NCI-H1048 (cell line): ENCODE results near the gene RIMBP2.
"Not testable (repeated sequence)": the region's sequence is repeated elsewhere in the genome, so short reads cannot be mapped to it uniquely, and the experiment has no call there.

Experiments used
- DNase-seq: peaks from one replicate; lab custom pipeline; 2025; lab: John Stamatoyannopoulos, UW

The RIMBP2 gene, protein sequence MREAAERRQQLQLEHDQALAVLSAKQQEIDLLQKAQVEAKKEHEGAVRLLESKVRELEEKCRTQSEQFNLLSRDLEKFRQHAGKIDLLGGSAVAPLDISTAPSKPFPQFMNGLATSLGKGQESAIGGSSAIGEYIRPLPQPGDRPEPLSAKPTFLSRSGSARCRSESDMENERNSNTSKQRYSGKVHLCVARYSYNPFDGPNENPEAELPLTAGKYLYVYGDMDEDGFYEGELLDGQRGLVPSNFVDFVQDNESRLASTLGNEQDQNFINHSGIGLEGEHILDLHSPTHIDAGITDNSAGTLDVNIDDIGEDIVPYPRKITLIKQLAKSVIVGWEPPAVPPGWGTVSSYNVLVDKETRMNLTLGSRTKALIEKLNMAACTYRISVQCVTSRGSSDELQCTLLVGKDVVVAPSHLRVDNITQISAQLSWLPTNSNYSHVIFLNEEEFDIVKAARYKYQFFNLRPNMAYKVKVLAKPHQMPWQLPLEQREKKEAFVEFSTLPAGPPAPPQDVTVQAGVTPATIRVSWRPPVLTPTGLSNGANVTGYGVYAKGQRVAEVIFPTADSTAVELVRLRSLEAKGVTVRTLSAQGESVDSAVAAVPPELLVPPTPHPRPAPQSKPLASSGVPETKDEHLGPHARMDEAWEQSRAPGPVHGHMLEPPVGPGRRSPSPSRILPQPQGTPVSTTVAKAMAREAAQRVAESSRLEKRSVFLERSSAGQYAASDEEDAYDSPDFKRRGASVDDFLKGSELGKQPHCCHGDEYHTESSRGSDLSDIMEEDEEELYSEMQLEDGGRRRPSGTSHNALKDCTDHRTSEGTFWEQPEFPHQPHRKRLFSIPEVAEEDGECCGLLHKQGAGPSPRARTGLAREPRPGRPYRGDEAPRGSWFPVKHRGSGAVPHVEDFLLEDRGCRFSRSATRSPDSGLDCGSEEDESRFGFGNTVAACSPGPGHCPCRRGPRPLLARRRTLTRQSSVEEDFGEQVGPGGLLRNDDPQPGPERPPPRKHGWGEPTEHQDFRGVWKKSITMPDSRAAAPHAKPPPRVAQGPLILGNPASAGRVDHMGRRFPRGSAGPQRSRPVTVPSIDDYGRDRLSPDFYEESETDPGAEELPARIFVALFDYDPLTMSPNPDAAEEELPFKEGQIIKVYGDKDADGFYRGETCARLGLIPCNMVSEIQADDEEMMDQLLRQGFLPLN (N-terminal part only)

GRCh38 chr12:130715998-130716968 is at the start of gene RIMBP2:
Gene RIMBP2, minus strand, starts transcription at chr12:130716299. Its CDS starts 237,286 bp downstream, at chr12:130479013.
- DNase-seq: no peak

GRCh38 chr12:130765186-130765659 is 49.1 kb upstream of the RIMBP2 start:
- DNase-seq: no peak

DNA sequence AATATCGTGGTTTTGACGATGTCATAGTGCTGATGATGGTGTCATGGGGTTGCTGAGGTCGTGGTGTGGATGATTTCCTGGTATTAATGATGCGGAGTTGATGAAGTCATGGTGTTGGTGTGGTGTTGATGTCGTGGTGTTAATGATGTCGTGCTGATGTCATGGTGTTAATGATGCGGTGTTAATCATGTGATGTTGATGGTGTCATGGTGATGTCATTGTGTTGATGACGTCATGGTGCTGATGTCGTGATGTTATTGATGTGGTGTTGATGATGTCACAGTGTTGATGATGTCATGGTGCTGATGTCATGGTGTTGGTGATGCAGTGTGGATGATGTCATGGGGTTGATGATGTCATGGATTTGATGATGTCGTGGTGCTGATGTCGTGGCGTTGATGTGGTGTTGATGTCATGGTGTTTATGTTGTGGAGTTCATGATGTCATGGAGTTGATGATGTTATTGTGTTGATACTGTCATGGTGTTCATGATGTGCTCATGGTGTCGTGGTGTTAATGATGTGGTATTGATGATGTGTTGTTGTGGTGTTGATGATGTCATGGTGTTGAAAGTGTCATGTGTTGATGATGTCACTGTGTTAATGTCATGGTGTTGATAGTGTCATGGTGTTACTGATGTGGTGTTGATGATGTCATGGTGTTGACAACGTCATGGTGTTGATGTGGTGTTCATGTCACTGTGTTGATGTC is 48.5 kb upstream of the RIMBP2 start:
- DNase-seq: no peak

- DNase-seq: no peak
Measured at GRCh38 chr12:130764073-130764472, 48.0 kb upstream of the RIMBP2 start.

GRCh38 chr12:130762319-130762675 is 46.2 kb upstream of the RIMBP2 start:
- DNase-seq: no peak

GRCh38 chr12:130761537-130762318 is 45.6 kb upstream of the RIMBP2 start:
- DNase-seq: no peak

DNA sequence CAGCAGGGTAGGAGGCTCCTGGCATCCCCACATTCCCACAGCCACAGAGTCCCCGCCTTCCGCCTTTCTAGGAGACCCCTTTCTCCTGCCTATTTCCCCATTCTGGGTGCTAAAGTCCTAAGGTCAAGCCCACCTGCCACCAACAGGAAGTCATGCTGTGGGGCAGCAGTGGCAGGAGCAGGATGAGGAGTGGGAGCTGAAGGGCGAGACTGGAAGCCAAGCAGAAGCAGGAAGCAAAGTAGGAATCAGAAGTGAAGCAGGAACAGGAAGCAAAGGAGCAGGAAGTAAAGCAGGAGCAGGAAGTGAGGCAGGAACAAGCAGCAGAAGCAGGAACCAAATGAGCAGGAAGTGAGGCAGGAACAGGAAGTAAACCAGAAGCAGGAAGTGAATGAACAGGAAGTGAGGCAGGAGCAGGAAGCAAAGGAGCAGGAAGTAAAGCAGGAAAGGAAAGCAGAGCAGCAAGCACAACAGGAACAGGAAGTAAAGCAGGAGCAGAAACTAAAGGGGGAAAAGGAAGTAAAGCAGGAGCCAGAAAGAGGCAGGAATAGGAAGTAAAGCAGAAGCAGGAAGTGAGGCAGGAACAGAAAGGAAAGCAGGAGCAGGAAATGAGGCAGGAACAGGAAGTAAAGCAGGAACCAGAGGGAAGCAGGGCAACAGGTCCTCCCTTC is 38.3 kb upstream of the RIMBP2 start:
- no peak for DNase-seq

- no peak for DNase-seq
Measured at GRCh38 chr12:130752692-130753230, 36.7 kb upstream of the RIMBP2 start.

- DNase-seq: not testable (repeated sequence)
Measured at GRCh38 chr12:130752037-130752436, 35.9 kb upstream of the RIMBP2 start.

DNA sequence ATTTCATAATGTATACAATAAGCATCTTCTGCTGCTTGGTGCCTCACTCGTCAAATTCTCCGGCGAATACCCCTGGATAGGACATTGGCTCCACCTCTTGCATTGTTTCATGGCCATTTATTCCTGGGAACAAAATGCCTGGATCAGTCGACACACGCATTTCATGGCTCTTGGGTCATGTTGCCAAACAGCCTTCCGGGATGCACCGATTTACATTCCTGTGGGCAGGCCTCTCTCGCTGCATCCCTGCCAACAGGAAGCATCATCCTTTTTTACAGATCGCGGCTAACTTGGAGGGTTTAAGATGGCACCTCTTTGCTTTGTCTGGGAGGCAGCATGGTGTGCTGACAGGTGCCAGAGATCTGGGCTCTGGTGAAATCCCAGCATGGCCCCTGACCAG is 32.7 kb upstream of the RIMBP2 start:
- DNase-seq: no peak

- DNase-seq: peak; percentile 24
Measured at GRCh38 chr12:130747867-130748740, 32.0 kb upstream of the RIMBP2 start.

GRCh38 chr12:130746546-130746945 is 30.4 kb upstream of the RIMBP2 start:
- no peak for DNase-seq

DNA sequence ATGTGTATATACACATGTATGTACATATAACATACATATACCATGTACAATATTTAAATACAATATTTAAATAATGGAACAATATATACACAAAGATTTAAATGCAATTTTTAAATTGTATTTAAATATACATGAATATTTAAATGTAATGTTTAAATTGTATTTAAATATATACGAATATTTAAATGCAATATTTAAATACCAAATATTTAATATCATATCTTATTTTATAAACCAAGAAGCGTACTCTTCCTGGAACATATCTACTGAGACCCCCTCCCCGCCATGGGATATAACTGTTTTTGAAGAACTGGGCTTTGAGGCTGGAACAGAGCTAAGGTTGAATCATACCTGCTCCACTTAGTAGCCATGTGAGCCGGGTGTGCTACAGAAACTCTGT is 29.8 kb upstream of the RIMBP2 start:
- no peak for DNase-seq

GRCh38 chr12:130744274-130744673 is 28.2 kb upstream of the RIMBP2 start:
- DNase-seq: no peak

DNA sequence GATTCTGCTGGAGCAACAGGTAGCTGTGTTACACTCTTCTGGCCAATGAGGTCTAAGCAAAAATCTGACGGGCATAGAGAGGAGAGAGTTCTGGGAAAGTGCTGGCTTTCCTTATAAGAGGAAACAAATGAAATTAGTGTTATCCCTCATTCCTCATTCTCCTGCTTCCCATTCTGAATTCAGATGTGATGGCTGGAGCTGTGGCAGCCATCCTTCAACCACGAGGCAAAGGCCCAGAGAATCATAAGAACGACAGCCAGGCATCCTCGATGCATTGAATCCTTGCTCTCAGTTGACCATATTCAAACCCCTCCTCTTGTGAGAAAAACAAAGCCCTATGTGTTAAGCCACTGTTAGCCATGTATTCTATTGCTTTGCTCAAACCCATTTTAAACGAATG is 27.5 kb upstream of the RIMBP2 start:
- no peak for DNase-seq

DNA sequence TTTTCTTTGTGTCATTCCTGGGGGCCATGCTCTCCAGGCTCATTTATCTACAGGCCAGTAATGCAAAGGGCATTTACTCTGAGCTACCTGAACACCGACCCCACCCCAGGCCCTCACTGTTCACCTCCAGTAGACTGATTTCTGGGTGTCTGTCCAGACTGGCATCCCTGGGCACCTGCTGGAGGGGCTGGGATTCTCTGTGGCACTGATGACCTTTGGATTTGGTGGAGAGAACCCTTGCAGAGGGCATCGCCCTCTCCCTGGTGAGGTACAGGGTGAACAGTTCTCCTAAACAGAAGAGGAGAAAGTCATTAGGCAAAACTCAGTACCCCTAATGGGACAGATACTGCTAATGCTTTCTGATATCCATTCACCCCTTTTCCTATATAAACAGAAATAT is 27.1 kb upstream of the RIMBP2 start:
- DNase-seq: no peak

DNA sequence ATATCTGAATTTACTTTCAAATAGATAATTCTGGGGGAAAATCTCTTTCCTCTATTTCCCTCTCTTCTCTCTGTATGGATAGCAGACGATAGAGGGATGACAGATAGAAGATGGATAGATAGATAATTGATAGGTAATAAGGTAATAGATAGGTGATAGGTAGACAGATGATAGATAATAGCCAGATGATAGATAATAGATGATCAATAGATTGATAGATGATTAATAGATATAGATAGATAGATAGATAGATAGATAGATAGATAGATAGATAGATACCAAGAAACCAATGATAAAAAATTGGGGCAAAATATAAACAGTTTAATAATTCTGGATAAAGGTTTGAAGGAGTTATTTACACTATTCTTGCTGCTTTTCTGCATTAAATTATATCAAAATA is 26.6 kb upstream of the RIMBP2 start:
- no peak for DNase-seq

- DNase-seq: no peak
Measured at GRCh38 chr12:130742112-130742511, 26.0 kb upstream of the RIMBP2 start.
